Liver (tissue), 9 donors: Measurements from ENCODE around the gene CACNA1A. TPM values are rescaled to one million over a fixed set of nuclear protein-coding genes. Genes with fewer than 3 reads are reported as not detected.
"Not testable (repeated sequence)": the region's sequence is repeated elsewhere in the genome, so short reads cannot be mapped to it uniquely, and the experiment has no call there.

ENCODE experiments used
- DNase-seq: peaks from one replicate; pipeline ENCODE4 v3.0.0-alpha.2; 2017; ENCODE audit warnings: low spot score
- H3K27ac ChIP-seq, 2 donors: one replicate each; pipeline ENCODE4 v1.7.0; 2013; ENCODE audit warnings: inconsistent platforms in 2 of 2, low read length in 2 of 2, control low read depth in 1 of 2, low read depth in 1 of 2, mild to moderate bottlenecking in 1 of 2
- H3K27me3 ChIP-seq, 4 donors: one replicate each; pipeline versions ENCODE4 v1.6.1 to v1.7.0; 2013; ENCODE audit warnings: low read length in 3 of 4, inconsistent platforms in 1 of 4, mild to moderate bottlenecking in 1 of 4, moderate library complexity in 1 of 4; ENCODE audit not compliant: control insufficient read depth in 4 of 4, insufficient read depth in 4 of 4
- H3K36me3 ChIP-seq, 4 donors: one replicate each; pipeline versions ENCODE4 v1.6.1 to v1.7.0; 2013; ENCODE audit warnings: low read length in 3 of 4, mild to moderate bottlenecking in 3 of 4, low read depth in 1 of 4, moderate library complexity in 1 of 4; ENCODE audit not compliant: control insufficient read depth in 4 of 4, insufficient read depth in 3 of 4
- H3K4me1 ChIP-seq, 4 donors: one replicate each; pipeline versions ENCODE4 v1.6.1 to v1.7.0; 2013; ENCODE audit warnings: low read length in 3 of 4, mild to moderate bottlenecking in 3 of 4, moderate library complexity in 1 of 4; ENCODE audit not compliant: control insufficient read depth in 4 of 4, insufficient read depth in 4 of 4
- H3K4me3 ChIP-seq, 3 donors: one replicate each; pipeline versions ENCODE4 v1.6.1 to v1.7.0; 2013; ENCODE audit warnings: low read length in 3 of 3, control low read depth in 1 of 3, low read depth in 1 of 3, mild to moderate bottlenecking in 1 of 3
- H3K9ac ChIP-seq, 2 donors: one replicate each; pipeline ENCODE4 v1.7.0; 2013; ENCODE audit warnings: low read length in 2 of 2, mild to moderate bottlenecking in 2 of 2, moderate library complexity in 2 of 2, control low read depth in 1 of 2, low read depth in 1 of 2
- H3K9me3 ChIP-seq, 4 donors: one replicate each; pipeline versions ENCODE4 v1.6.1 to v1.7.0; 2013; ENCODE audit warnings: low read length in 3 of 4; ENCODE audit not compliant: control insufficient read depth in 4 of 4
- EGR1 ChIP-seq, 2 donors: IDR thresholded peaks; 2 replicates each; pipeline ENCODE4 v1.6.1; 2016 to 2018; ENCODE audit warnings: antibody characterized with exemption in 2 of 2, low read depth in 2 of 2
- FOXA1 ChIP-seq: IDR thresholded peaks from 2 replicates; pipeline ENCODE4 v1.6.1; 2016; ENCODE audit warnings: antibody characterized with exemption
- FOXA2 ChIP-seq: IDR thresholded peaks from 2 replicates; pipeline ENCODE4 v1.6.1; 2016; ENCODE audit warnings: antibody characterized with exemption
- GABPA ChIP-seq, 2 donors: IDR thresholded peaks in 1 of 2; conservative IDR thresholded peaks in 1 of 2; 2 replicates each; pipeline ENCODE4 v1.6.1; 2016; ENCODE audit warnings: antibody characterized with exemption in 2 of 2, mild to moderate bottlenecking in 1 of 2, moderate library complexity in 1 of 2
- HNF4A ChIP-seq, 2 donors: conservative IDR thresholded peaks; 2 replicates each; pipeline ENCODE4 v1.6.1; 2016; ENCODE audit warnings: antibody characterized with exemption in 2 of 2, mild to moderate bottlenecking in 2 of 2
- HNF4G ChIP-seq: IDR thresholded peaks from 2 replicates; pipeline ENCODE4 v1.6.1; 2016; ENCODE audit warnings: antibody characterized with exemption
- MAX ChIP-seq: IDR thresholded peaks from 2 replicates; pipeline ENCODE4 v1.6.1; 2016; ENCODE audit warnings: antibody characterized with exemption
- NR2F2 ChIP-seq: IDR thresholded peaks from 2 replicates; pipeline ENCODE4 v1.6.1; 2016; ENCODE audit warnings: antibody characterized with exemption
- RAD21 ChIP-seq, 2 donors: IDR thresholded peaks; 2 replicates each; pipeline ENCODE4 v1.6.1; 2016; ENCODE audit warnings: antibody characterized with exemption in 2 of 2, mild to moderate bottlenecking in 2 of 2
- RXRA ChIP-seq, 2 donors: IDR thresholded peaks; 2 replicates each; pipeline ENCODE4 v1.6.1; 2017 to 2018; ENCODE audit warnings: antibody characterized with exemption in 2 of 2, mild to moderate bottlenecking in 1 of 2
- SP1 ChIP-seq: IDR thresholded peaks from 2 replicates; pipeline ENCODE4 v1.6.1; 2018; ENCODE audit warnings: antibody characterized with exemption, mild to moderate bottlenecking
- YY1 ChIP-seq: IDR thresholded peaks from 2 replicates; pipeline ENCODE4 v1.6.1; 2016; ENCODE audit warnings: antibody characterized with exemption, mild to moderate bottlenecking
- WGBS: extraction: QIAGEN DNeasy Blood & Tissue Kit; methylation state at CpG from one replicate; pipeline ENCODE4 v1.1.7; 2013; 5-methylcytosine and 5-hydroxymethylcytosine counted together
- polyA plus RNA-seq, 2 donors: library from polyadenylated mRNA; stranded (reverse) in 1 of 2; unstranded in 1 of 2; fragments of 200-250 nt in 1 of 2; fragments of >200 nt in 1 of 2; fragmentation: Nextera tagmentation in 1 of 2; extraction: Ambion mirVana in 1 of 2; gene quantifications; one replicate each; pipeline versions ENCODE4 v1.2.1 to v1.2.3, GENCODE V29; 2013 to 2015
- total RNA-seq, 2 donors: library from RNA; depleted of rRNA; stranded (reverse); fragments of >200 nt; gene quantifications; one replicate each; pipeline ENCODE4 v1.2.3, GENCODE V29; 2014
- TF ChIP-seq, protein P1 (sequence below): IDR thresholded peaks from 2 replicates; pipeline ENCODE4 v1.6.1; 2016; ENCODE audit warnings: antibody characterized with exemption
- TF ChIP-seq, protein P2 (sequence below): IDR thresholded peaks from 2 replicates; pipeline ENCODE4 v1.6.1; 2016; ENCODE audit warnings: antibody characterized with exemption, mild to moderate bottlenecking
- TF ChIP-seq, protein P3 (sequence below): fragments of 150-350 bp; IDR thresholded peaks from 2 replicates; pipeline ENCODE4 v1.5.1; 2017; ENCODE audit warnings: improper control_type of control experiment, low read depth, low read length; ENCODE audit not compliant: missing input control
- donor health status: healthy.
- donor health status: healthy.
- donor health status: healthy.
- donor health status: healthy.
- donor health status: healthy.

Gene CACNA1A
- total and polyA plus RNA-seq, 4 donors: 0.09 to 0.17 (median 0.17) TPM; not detected in 1

DNA sequence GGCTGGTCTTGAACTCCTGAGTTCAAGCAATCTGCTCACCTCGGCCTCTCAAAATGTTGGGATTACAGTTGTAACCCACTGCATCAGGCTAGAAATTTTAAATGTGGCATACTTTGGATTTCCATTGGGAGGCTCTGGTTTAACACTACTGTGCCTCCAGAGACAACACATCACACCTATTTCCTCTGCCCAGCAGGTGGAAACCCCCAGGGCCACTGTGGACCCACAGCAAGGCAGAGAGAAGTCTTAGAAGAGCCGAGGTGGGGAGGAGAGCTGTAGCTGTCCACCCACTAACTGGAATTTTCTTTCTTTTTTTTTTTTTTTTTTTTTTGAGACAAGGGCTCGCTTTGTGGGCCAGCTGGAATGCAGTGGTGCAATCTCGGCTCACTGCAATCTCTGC lies 316.7 kb downstream of the CACNA1A start:
- WGBS: 73% methylated on average over 4 of the region's 4 CpGs
- no peak for DNase-seq

DNA sequence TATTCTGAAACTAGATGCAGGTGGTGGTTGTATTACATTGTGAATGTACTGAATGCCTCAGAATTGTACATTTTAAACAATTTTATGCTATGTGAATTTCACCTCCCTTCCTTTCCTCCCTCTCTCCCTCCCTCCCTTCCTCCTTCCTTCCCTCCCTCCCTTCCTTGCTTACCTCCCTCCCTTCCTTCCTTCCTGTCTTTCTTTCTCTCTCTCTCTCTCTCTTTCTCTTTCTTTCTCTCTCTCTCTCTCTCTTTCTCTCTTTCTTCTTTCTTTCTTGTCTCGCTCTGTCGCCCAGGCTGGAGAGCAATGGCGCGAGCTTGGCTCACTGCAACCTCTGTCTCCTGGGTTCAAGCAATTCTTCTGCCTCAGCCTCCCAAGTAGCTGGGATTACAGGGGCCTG lies 318.9 kb downstream of the CACNA1A start:
- H3K27me3 ChIP-seq: no peaks in the 10 kb centered on the region
- no peaks in the 10 kb centered on the region for H3K36me3 ChIP-seq
- no peak for TF ChIP-seq EGR1 (IDR thresholded peaks at IDR 0.05; ENCODE audit: low read depth in 2 of 2)
- TF ChIP-seq FOXA1: no peak
- TF ChIP-seq NR2F2: no peak
- no peak for TF ChIP-seq YY1
- TF ChIP-seq MAX: no peak
- TF ChIP-seq, protein P1, sequence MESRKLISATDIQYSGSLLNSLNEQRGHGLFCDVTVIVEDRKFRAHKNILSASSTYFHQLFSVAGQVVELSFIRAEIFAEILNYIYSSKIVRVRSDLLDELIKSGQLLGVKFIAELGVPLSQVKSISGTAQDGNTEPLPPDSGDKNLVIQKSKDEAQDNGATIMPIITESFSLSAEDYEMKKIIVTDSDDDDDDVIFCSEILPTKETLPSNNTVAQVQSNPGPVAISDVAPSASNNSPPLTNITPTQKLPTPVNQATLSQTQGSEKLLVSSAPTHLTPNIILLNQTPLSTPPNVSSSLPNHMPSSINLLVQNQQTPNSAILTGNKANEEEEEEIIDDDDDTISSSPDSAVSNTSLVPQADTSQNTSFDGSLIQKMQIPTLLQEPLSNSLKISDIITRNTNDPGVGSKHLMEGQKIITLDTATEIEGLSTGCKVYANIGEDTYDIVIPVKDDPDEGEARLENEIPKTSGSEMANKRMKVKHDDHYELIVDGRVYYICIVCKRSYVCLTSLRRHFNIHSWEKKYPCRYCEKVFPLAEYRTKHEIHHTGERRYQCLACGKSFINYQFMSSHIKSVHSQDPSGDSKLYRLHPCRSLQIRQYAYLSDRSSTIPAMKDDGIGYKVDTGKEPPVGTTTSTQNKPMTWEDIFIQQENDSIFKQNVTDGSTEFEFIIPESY: no peak
- TF ChIP-seq HNF4A (conservative IDR thresholded peaks at IDR 0.05): no peak
- TF ChIP-seq, protein P2, sequence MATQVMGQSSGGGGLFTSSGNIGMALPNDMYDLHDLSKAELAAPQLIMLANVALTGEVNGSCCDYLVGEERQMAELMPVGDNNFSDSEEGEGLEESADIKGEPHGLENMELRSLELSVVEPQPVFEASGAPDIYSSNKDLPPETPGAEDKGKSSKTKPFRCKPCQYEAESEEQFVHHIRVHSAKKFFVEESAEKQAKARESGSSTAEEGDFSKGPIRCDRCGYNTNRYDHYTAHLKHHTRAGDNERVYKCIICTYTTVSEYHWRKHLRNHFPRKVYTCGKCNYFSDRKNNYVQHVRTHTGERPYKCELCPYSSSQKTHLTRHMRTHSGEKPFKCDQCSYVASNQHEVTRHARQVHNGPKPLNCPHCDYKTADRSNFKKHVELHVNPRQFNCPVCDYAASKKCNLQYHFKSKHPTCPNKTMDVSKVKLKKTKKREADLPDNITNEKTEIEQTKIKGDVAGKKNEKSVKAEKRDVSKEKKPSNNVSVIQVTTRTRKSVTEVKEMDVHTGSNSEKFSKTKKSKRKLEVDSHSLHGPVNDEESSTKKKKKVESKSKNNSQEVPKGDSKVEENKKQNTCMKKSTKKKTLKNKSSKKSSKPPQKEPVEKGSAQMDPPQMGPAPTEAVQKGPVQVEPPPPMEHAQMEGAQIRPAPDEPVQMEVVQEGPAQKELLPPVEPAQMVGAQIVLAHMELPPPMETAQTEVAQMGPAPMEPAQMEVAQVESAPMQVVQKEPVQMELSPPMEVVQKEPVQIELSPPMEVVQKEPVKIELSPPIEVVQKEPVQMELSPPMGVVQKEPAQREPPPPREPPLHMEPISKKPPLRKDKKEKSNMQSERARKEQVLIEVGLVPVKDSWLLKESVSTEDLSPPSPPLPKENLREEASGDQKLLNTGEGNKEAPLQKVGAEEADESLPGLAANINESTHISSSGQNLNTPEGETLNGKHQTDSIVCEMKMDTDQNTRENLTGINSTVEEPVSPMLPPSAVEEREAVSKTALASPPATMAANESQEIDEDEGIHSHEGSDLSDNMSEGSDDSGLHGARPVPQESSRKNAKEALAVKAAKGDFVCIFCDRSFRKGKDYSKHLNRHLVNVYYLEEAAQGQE: no peak
- no peak for TF ChIP-seq HNF4G
- TF ChIP-seq GABPA (IDR thresholded peaks at IDR 0.05 in 1 of 2, conservative IDR thresholded peaks at IDR 0.05 in 1 of 2): no peak
- TF ChIP-seq, protein P3, sequence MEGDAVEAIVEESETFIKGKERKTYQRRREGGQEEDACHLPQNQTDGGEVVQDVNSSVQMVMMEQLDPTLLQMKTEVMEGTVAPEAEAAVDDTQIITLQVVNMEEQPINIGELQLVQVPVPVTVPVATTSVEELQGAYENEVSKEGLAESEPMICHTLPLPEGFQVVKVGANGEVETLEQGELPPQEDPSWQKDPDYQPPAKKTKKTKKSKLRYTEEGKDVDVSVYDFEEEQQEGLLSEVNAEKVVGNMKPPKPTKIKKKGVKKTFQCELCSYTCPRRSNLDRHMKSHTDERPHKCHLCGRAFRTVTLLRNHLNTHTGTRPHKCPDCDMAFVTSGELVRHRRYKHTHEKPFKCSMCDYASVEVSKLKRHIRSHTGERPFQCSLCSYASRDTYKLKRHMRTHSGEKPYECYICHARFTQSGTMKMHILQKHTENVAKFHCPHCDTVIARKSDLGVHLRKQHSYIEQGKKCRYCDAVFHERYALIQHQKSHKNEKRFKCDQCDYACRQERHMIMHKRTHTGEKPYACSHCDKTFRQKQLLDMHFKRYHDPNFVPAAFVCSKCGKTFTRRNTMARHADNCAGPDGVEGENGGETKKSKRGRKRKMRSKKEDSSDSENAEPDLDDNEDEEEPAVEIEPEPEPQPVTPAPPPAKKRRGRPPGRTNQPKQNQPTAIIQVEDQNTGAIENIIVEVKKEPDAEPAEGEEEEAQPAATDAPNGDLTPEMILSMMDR: no peak
- TF ChIP-seq FOXA2: no peak
- no peak for TF ChIP-seq SP1
- TF ChIP-seq RXRA (IDR thresholded peaks at IDR 0.05): no peak
- TF ChIP-seq RAD21 (IDR thresholded peaks at IDR 0.05): no peak
- H3K27ac ChIP-seq: no peak overlapping the region
- WGBS: 96% methylated on average over 4 of the region's 4 CpGs
- no peak overlapping the region for H3K4me3 ChIP-seq
- no peak overlapping the region for H3K9ac ChIP-seq
- DNase-seq: no peak
- no peaks in the 10 kb centered on the region for H3K9me3 ChIP-seq
- H3K4me1 ChIP-seq: peaks cover 3 to 9% (median 7%) of the 10 kb centered on the region in 4 donors

More for the DNA sequence above, 316.7 kb downstream of the CACNA1A start:
- Histone ChIP-seq H3K4me3 (no peak overlapping the region), H3K27me3 (no peaks in the 10 kb centered on the region), H3K9ac (no peak overlapping the region), H3K9me3 (no peaks in the 10 kb centered on the region), H3K27ac (no peak overlapping the region), H3K36me3 (no peaks in the 10 kb centered on the region), H3K4me1 (peaks cover 3 to 12% (median 7%) of the 10 kb centered on the region in 4 donors)
- TF ChIP-seq RAD21 (IDR thresholded peaks at IDR 0.05): no peak

GRCh38 chr19:13186688-13187087 lies 319.6 kb downstream of the CACNA1A start:
- not testable (repeated sequence) for DNase-seq
- WGBS: 93% methylated on average over 38 of the region's 38 CpGs

DNA sequence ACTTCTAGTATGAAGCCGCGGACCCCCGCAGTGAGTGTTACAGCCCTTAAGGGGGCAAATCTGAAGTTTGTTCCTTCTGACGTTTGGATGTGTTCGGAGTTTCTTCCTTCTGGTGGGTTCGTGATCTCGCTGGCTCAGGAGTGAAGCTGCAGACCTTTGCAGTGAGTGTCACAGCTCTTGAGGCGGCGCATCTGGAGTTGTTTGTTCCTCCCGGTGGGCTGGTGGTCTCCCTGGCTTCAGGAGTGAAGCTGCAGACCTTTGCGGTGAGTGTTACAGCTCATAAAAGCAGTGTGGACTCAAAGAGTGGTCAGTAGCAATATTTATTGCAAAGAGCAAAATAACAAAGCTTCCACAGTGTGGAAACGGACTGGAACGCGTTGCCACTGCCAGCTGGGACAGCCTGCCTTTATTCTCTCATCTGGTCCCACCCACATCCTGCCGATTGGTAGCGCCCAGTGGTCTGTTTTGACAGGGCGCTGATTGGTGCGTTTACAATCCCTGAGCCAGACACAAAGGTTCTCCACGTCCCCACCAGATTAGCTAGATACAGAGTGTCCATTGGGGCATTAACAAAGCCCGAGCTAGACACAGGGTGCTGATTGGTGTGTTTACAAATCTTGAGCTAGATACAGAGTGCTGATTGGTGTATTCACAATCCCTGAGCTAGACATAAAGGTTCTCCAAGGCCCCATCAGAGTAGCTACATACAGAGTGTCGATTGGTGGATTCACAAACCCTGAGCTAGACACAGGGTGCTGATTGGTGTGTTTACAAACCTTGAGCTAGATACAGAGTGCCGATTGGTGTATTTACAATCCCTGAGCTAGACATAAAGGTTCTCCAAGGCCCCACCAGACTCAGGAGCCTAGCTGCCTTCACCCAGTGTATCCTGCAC lies 320.3 kb downstream of the CACNA1A start:
- not testable (repeated sequence) for H3K9me3 ChIP-seq, H3K27me3 ChIP-seq, H3K27ac ChIP-seq, H3K4me3 ChIP-seq, H3K9ac ChIP-seq, DNase-seq, H3K36me3 ChIP-seq
- H3K4me1 ChIP-seq: peaks cover 0 to 12% (median 9%) of the 10 kb centered on the region in 4 donors
- 91% methylated on average over 22 of the region's 22 CpGs for WGBS

More at GRCh38 chr19:13186688-13187087, 319.6 kb downstream of the CACNA1A start:
- H3K36me3 ChIP-seq, H3K27ac ChIP-seq, H3K4me3 ChIP-seq, H3K27me3 ChIP-seq, H3K9me3 ChIP-seq, H3K9ac ChIP-seq: not testable (repeated sequence)
- peaks cover 2 to 14% (median 11%) of the 10 kb centered on the region in 4 donors for H3K4me1 ChIP-seq
